ENCODE measurements around the gene S100A7A. TPM values are rescaled to one million over a fixed set of nuclear protein-coding genes. Genes with fewer than 3 reads are reported as not detected.

S100A7A gene
- total RNA-seq, 1 donor from 2014 or later: not detected

GRCh38 chr1:153426809-153427208 lies 10.5 kb downstream of the S100A7A start:
- no peaks in the 10 kb centered on the region for H3K9me3 Mint-ChIP-seq (ENCODE audit: unreplicated experiment)
- H3K4me1 Mint-ChIP-seq (ENCODE audit: unreplicated experiment): peaks cover 19% of the 10 kb centered on the region
- DNase-seq (ENCODE audit: low spot score): no peak
- H3K27me3 Mint-ChIP-seq (ENCODE audit: unreplicated experiment): peaks cover 1% of the 10 kb centered on the region
- H3K27ac Mint-ChIP-seq (ENCODE audit: unreplicated experiment): no peak overlapping the region
- no peaks in the 10 kb centered on the region for H3K36me3 Mint-ChIP-seq (ENCODE audit: low read depth, unreplicated experiment)
- no peak for TF ChIP-seq CTCF (IDR thresholded peaks at IDR 0.05; ENCODE audit: unreplicated experiment)
- H3K4me3 Mint-ChIP-seq (ENCODE audit: unreplicated experiment): no peak overlapping the region

- H3K4me3 Mint-ChIP-seq (ENCODE audit: unreplicated experiment): no peak overlapping the region
- H3K27ac Mint-ChIP-seq (ENCODE audit: unreplicated experiment): no peak overlapping the region
- H3K36me3 Mint-ChIP-seq (ENCODE audit: low read depth, unreplicated experiment): no peaks in the 10 kb centered on the region
- no peak for DNase-seq (ENCODE audit: low spot score)
- H3K4me1 Mint-ChIP-seq (ENCODE audit: unreplicated experiment): peaks cover 19% of the 10 kb centered on the region
- no peak for TF ChIP-seq CTCF (IDR thresholded peaks at IDR 0.05; ENCODE audit: unreplicated experiment)
- H3K27me3 Mint-ChIP-seq (ENCODE audit: unreplicated experiment): peaks cover 1% of the 10 kb centered on the region
- H3K9me3 Mint-ChIP-seq (ENCODE audit: unreplicated experiment): no peaks in the 10 kb centered on the region
Measured at GRCh38 chr1:153428073-153428638, 11.8 kb downstream of the S100A7A start.

- no peak for TF ChIP-seq CTCF (IDR thresholded peaks at IDR 0.05; ENCODE audit: unreplicated experiment)
- Mint-ChIP-seq H3K27ac (ENCODE audit: unreplicated experiment) (no peak overlapping the region), H3K9me3 (ENCODE audit: unreplicated experiment) (no peaks in the 10 kb centered on the region), H3K4me1 (ENCODE audit: unreplicated experiment) (peaks cover 19% of the 10 kb centered on the region), H3K27me3 (ENCODE audit: unreplicated experiment) (peaks cover 1% of the 10 kb centered on the region), H3K4me3 (ENCODE audit: unreplicated experiment) (no peak overlapping the region), H3K36me3 (ENCODE audit: low read depth, unreplicated experiment) (no peaks in the 10 kb centered on the region)
- DNase-seq (ENCODE audit: low spot score): no peak
Measured at GRCh38 chr1:153428791-153429190, 12.5 kb downstream of the S100A7A start.

GRCh38 chr1:153429266-153430165 lies 13.2 kb downstream of the S100A7A start:
- Mint-ChIP-seq H3K9me3 (ENCODE audit: unreplicated experiment) (no peaks in the 10 kb centered on the region), H3K4me3 (ENCODE audit: unreplicated experiment) (no peak overlapping the region), H3K27ac (ENCODE audit: unreplicated experiment) (no peak overlapping the region), H3K4me1 (ENCODE audit: unreplicated experiment) (peaks cover 19% of the 10 kb centered on the region), H3K27me3 (ENCODE audit: unreplicated experiment) (peaks cover 5% of the 10 kb centered on the region), H3K36me3 (ENCODE audit: low read depth, unreplicated experiment) (no peaks in the 10 kb centered on the region)
- DNase-seq (ENCODE audit: low spot score): no peak
- no peak for TF ChIP-seq CTCF (IDR thresholded peaks at IDR 0.05; ENCODE audit: unreplicated experiment)

GRCh38 chr1:153430166-153430553 lies 13.8 kb downstream of the S100A7A start:
- TF ChIP-seq CTCF (IDR thresholded peaks at IDR 0.05; ENCODE audit: unreplicated experiment): no peak
- no peak for DNase-seq (ENCODE audit: low spot score)
- no peaks in the 10 kb centered on the region for H3K9me3 Mint-ChIP-seq (ENCODE audit: unreplicated experiment)
- H3K36me3 Mint-ChIP-seq (ENCODE audit: low read depth, unreplicated experiment): no peaks in the 10 kb centered on the region
- H3K4me1 Mint-ChIP-seq (ENCODE audit: unreplicated experiment): peaks cover 19% of the 10 kb centered on the region
- H3K27ac Mint-ChIP-seq (ENCODE audit: unreplicated experiment): no peak overlapping the region
- no peak overlapping the region for H3K4me3 Mint-ChIP-seq (ENCODE audit: unreplicated experiment)
- H3K27me3 Mint-ChIP-seq (ENCODE audit: unreplicated experiment): peaks cover 5% of the 10 kb centered on the region

All from endothelial cell (in vitro differentiated cells).